Sciatic nerve (tissue), 2 donors: ENCODE measurements around the gene SORCS1. TPM values are rescaled to one million over a fixed set of nuclear protein-coding genes. Genes with fewer than 3 reads are reported as not detected.
A peak's percentile ranks its signal among the peaks of the same experiment; 100 is the strongest.

Experiments used
- ATAC-seq: fragments of 200-7000 bp; cut with Tn5 transposase; one replicate; pipeline ENCODE4 v1.9.1; 2020; ENCODE audit warnings: mild to moderate bottlenecking, moderate library complexity
- DNase-seq: peaks from one replicate; pipeline ENCODE4 v3.0.0-alpha.2; 2020; ENCODE audit warnings: low spot score
- intact Hi-C: fragments of 100-400 bp; cut with DNase I; formaldehyde crosslinking; loops from one replicate; pipeline ENCODE4 v1.14.2; 2022
- total RNA-seq: library from RNA; stranded (reverse); fragmentation: NEBNext Ultra II Directional; extraction: Animal tissue kit (Norgen Biotek cat#: 25700); gene quantifications from one replicate; pipeline ENCODE4 v1.2.1, GENCODE V29; 2021
- donor health status: DM: no; HTN: no; CAD: no.
- donor health status: DM: no; HTN: no; CAD: no.

SORCS1 gene
- total RNA-seq, result 80.5 TPM

DNA sequence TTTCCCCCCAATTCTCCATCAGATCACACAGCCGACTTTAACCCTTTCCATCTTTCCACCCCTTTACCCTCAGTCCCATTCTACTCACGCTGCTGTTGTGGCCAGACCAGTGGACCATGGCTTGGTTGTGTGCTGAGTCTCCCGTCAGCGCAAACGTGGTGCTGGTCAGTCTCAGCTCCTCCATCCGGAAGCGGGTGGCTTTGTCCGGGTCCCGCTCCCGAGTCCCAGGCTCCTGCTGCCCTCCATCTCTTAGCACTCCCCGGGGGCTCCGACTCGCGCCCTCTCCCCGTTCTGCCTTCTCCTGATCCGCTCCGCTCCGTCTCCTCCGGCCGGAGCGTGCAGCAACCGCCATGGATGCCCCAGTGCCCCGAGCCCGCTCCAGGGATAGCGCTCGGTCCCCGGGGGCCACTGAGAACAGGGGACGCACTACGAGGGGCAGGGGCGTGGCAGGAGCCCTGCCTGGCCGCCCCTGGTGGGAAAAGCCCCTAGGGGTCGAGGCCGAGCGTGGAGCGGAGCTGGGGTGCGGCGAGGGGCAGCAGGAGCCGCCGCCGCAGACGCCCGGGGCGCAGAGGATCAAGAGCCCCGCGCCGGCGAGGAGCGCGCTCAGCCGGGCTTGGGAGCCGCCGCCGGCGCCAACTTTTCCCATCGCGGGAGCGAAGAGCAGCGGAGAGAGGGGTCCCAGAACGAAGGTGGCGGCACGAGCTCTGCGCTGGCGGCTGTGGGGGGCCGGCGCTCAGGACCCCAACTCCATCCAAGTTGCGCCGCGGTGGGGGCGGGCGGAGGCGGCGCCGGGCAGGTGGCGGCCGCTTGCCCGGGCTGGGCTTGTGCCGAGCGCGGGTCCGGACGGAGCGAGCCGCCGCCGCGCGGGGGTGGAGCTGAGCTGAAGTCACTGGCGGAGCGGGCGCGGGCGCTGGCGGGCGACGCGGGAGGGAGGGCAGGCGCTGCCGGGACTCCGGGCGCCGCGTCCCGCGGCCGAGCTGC lies at the start of gene SORCS1:
Gene SORCS1, minus strand, starts transcription at position 826 of the 981 bp plus-strand sequence.
- ATAC-seq (peak; percentile 39), DNase-seq (peak; percentile 69)
- intact Hi-C loops, result no loop called here

DNA sequence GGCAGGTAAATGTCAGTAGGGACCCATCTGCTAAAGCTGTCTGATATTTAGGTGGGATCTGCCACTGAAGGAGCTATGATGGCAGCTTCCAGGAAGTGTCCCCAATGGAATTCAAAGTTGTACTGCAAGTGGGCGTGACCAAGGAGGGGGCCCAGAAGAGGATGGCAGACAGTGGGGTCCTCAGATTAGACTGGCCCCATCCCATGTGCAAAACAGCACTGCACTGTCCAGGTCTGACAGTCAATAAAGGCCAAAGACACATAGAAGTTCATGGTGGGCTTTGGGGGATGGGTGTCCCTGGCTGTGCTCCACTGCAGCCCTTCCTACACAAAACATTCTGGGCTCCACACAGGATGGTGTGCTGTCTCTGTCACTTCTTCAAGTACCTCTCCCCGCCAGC lies 49.8 kb upstream of the SORCS1 start:
- DNase-seq (no peak), ATAC-seq (no peak)
- intact Hi-C loops, result loop anchor here (10.0 kb wide), 1 partner anchor 981 kb away; no protein-coding TSS in a partner anchor

DNA sequence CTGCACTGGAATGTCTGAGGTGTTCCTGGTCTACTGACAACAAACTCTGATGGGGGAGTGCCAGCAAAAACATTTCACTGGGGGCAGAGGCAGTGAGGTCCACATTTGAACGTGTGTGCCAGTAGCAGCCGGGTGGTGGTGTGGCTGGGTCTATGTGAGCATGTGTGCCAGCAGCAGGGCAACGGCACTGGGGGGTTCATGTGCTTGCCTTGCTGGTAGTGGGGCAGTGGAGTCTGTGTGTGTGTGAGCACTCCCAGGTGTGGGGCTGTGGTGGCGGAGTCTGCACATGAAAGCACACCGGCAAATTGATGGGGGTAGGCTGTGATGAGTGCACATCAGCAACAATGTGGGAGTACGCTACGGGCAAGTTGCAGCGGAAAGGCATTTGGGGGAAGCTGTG lies 49.4 kb upstream of the SORCS1 start:
- intact Hi-C loops, result loop anchor here (10.0 kb wide), 1 partner anchor 981 kb away; no protein-coding TSS in a partner anchor
- DNase-seq (no peak), ATAC-seq (no peak)

DNA sequence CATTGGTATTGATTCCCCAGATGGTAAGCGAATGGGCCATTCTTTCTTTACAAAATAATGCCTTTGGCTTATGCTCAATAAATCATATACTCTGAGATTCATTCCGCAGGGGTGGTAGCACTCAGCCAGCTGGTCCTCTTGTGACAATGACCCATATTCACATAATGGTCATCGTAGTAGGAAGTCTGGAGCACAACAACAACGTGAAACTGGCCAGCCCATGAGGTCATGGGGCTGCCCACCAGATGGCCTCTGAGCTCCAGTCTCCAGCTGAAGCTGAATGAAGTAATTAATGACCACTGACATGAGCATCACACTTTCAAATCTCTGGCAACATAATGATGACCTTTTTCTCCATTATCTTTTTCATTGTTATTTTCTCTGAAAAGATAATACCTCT lies 42.3 kb upstream of the SORCS1 start:
- ATAC-seq (no peak), DNase-seq (no peak)
- intact Hi-C loops, result no loop called here

DNA sequence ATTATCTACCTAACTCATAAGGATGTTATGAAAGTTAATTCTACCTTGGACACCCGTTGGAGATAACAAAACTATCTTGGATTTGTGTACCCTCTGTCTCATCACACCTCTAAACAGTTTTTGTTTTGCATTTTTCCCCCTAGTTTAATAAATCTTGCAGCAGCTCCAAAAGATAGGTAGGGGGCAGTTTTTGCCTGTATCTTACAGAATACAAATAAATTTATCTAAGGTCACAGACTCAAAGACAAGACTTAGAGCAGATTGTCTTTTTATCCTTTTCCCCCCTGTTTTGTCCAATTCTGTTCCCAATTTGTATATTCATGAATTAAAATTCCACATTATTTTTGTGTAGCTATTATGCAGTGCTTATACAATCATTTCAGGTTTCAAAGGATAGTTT lies 5.0 kb upstream of the SORCS1 start:
- intact Hi-C loops, result no loop called here
- DNase-seq (no peak), ATAC-seq (no peak)

DNA sequence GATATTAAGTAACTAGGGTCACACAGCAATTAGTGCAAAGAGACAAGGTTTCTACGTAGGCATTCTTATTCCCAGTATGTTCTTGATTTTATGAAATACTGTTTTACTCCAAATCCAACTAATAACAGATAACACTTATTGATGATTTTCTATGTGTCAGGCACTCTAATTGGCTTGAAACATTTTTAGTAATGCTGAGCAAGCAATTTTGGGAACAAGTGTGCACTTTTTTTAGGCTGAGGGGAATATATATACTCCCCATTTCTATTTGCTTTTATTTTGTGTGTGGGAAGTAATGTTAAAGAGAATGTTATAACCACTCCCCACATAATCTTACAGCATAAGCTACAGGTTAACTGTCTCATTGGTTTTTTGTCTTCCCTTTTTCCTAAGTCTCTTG lies 4.2 kb upstream of the SORCS1 start:
- DNase-seq (no peak), ATAC-seq (no peak)
- intact Hi-C loops, result no loop called here

DNA sequence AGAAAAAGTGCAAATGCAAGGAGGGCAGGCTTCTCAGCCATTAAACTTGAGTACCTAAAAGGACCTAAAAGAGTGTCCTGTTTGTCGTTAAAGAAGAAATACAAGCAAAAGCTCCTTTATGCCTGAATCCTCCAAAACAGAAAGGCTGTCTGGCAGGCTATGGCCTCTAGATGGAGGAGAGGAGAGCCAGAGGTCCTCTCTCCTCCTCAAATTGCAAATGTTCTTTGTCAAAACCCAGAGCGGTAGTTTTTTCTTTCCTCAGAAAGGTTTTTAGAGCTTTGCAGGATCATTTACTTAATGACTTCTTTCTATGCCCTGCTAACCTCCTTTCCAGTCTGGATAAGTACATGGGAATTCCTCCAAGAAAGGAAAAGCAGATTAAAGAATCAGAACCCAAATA lies 1.9 kb upstream of the SORCS1 start:
- no peak for DNase-seq
- intact Hi-C loops, result no loop called here
- no peak for ATAC-seq

DNA sequence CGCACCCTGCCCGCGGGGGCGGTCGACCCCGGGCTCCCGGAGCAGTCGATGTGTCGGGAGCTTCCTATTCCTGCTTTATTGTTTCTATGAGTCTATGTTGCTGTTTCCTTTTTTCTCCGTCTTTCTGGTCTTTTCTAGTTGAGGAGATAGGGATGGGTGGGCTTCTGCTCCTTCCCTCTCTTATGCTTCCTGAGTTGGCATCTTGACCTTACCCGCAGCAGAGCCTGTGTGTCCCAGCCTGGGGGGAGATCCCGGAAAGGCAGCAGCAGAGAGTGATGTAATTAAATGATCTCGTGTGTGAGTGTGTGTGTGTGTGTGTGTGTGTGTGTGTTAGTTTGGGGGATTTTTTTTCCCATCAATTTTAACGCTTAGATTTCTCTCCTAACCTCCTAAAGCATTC lies 486 bp upstream of the SORCS1 start:
- DNase-seq (no peak), ATAC-seq (no peak)
- intact Hi-C loops, result no loop called here

DNA sequence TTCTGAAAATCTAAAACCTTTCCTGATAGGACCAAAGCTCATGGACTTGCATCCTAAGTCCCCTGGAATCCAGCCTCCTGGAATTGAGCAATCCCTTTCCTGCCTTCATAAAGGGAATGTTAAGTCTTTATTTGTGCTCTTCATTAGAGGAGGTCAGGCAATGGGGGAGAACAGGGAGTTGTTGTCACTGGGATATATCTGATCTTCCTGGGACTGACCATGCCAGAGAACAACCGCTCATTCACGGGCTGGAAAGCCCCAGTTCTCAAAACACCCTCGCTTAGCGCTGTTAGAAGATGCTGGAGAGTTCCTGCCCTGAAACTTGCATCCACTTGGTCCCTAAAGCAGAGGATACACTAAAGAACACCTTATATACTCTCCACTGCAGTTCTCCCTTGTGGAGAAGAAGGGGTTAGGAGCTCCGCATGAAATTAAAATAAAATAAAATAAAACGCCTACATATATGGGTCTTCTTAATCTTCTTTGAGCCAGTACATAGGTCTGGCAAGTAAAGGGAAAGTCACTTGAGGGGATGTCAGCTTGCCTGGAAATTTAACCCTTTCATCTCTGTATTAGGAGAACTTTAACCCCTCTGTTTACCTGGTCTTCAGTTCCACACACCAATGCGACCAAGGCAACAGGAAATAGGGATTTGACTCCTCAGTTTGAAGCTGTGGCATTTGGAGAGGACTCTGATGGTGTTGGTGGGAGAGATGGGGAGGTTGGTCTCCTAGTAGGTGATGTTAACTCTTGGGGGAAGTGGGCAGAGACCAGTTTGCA lies 1.2 kb downstream of the SORCS1 start:
- intact Hi-C loops, result no loop called here
- DNase-seq, result no peak
- peak; percentile 55 for ATAC-seq

DNA sequence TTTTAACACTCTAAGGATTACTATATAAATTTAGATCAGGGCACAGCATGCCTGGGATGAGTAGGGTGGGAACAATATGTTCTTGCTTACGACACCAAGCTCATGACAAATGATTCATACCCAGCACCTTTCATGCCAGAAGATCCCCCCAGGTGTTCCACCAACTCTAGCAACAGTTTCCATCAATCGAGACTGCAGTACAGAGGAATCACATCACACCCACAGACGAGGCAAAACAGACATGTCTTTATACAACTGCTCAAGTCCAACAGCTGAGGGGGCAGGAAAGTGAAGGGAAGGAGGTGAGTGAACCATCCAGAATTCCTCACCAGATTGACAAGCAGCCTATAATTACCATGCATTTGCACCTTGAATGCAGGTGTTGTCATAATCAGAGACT lies 3.6 kb downstream of the SORCS1 start:
- DNase-seq (no peak), ATAC-seq (no peak)
- intact Hi-C loops, result no loop called here

DNA sequence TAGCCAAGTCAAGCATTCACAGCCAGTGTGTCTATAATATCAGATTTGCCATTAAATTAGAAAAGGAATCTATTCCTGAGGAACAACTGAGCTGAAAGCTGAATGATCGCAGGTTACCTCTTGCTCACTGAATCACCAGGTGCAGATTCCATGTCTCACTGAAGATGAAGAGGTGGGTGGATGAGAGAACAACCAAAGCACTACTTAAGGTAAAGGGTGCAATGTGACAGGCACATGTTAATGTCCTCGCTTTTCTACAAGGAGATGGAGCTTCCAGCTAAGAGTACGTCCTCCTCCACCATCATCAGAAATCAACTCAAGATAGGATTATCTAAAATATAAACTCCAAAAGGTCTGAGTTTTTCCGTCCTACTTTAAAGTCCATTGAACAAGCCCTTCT lies 4.6 kb downstream of the SORCS1 start:
- no peak for ATAC-seq
- DNase-seq, result no peak
- intact Hi-C loops, result no loop called here

DNA sequence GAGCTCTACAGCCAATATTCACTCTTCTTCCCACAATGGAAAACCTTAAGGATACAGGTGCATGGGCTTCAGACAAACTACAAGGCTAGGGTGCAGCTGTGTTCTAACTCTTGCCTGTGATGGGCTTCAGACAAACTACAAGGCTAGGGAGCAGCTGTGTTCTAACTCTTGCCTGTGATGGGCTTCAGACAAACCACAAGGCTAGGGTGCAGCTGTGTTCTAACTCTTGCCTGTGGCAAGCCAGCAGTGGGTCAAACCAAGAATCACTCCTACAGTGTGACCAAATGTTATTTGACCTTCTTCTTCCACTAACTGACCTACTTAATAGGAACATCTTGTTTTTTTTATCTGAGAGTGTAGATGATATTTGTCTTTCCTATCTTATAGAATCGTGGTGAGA lies 7.4 kb downstream of the SORCS1 start:
- DNase-seq (no peak), ATAC-seq (no peak)
- intact Hi-C loops, result no loop called here

DNA sequence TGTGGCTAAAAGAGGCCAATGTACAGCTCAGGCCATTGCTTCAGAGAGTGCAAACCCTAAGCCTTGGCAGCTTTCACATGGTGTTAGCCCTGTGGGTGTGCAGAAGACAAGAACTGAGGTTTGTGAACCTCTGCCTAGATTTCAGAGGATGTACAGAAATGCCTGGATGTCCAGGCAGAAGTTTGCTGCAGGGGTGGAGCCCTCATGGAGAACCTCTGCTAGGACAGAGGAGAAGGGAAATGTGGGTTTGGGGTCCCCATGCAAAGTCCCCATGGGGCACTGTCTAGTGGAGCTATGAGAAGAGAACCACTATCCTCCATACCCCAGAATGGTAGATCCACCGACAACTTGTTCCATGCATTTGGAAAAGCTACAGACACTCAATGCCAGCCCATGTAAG lies 12.4 kb downstream of the SORCS1 start:
- ATAC-seq (no peak), DNase-seq (no peak)
- intact Hi-C loops, result no loop called here

DNA sequence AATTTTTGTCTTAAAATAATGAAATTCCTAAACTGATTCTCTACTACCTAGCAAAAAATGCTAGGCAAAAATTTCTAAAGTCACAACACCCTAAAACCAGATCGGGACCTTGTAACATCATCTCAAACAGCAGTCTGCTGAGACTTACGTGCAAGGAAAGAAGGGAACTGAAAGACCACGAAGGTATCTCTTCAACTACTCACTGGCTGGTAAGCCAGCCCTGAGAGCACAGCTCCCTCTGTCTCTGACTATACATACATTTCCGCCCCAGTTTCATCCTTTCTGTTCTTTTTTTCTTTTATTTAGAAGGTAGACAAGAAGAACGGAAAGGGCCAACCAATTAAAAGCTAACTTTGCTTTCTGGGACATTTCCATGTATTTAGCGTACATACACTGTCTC lies 15.6 kb downstream of the SORCS1 start:
- DNase-seq (no peak), ATAC-seq (no peak)
- intact Hi-C loops, result loop anchor here (5.0 kb wide), 1 partner anchor 107 kb away; no protein-coding TSS in a partner anchor

DNA sequence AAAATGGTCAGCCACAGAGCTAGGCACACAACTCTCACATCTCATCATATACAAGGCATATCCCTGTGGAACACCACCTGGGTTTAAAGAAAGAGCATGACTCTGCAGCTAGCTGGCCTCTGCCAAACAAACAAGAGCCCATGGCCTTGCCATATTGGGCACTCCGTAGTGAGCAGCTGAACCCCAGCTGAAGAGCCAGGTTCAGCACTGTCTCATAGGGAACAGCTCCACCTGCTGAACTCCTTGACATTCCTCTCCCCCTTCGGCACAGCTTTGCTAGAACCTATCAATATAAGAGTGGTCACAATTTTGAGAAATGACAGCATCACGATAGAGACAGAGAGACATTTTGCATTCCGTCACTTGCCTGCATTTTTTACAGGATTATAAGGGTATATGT lies 20.0 kb downstream of the SORCS1 start:
- no peak for ATAC-seq
- DNase-seq, result no peak
- intact Hi-C loops, result no loop called here

DNA sequence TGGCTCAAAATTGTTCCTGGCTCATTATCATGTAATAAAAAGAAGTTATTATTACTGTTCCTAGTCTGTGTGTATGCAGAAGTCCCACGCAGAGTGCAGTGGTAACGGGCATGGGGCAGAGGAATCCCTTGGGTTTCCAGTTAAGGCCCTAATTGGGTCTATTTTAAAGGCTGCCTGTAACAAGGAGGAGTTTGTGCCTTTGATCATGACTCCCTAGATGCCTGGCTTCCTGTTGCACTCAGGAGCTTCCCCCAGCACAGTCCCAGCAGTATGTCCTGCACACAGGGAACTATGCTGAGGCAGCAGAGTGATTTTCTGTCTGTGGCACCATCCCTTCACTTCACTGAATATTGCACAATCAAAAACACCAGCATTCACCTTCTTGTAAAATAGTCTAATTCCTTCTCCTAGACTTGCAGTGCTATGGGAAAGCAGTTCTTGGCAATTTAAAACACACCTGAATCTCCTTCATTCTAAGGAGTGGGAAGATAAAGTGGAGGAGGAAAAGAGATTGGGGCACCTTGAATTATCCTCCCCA lies 22.9 kb downstream of the SORCS1 start:
- DNase-seq, result no peak
- intact Hi-C loops, result no loop called here
- peak; percentile 44 for ATAC-seq

DNA sequence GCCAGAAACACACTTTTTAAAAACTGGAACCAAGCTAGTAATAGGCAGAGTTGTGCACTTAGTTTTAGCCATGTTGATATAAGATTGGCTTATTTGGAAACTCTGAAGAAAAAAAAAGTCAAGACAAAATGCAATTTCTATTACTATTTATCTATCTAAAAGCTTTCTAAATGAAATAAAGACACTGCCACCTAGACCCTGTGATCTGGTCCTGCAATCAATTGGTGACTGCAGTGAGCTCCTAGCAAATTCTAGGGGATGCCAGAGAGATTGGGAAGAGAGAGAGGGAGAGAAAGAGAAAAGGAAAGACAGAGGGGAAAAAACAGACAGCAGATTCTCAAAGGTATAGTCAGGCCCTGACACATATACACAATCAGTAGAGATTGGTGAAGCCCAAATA lies 25.3 kb downstream of the SORCS1 start:
- intact Hi-C loops, result no loop called here
- ATAC-seq (no peak), DNase-seq (no peak)

DNA sequence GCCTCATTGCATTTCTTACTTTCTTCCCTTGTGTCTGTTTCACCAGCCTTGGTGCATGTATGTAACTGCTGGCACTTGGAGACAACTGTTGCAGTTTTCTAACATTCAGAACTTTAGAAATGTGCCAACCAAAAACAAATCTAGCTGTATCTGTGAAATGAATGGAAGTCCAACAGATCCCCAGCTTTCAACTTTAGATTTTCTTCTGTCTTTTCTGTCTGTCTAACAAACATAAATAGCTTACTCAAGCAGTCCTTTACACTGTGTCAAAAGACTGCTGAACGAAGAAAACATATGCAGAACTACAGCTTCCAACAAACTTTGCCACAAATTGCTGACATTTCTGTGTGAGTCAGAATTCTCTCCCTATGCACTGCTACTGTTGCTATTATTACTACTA lies 30.9 kb downstream of the SORCS1 start:
- no peak for DNase-seq

DNA sequence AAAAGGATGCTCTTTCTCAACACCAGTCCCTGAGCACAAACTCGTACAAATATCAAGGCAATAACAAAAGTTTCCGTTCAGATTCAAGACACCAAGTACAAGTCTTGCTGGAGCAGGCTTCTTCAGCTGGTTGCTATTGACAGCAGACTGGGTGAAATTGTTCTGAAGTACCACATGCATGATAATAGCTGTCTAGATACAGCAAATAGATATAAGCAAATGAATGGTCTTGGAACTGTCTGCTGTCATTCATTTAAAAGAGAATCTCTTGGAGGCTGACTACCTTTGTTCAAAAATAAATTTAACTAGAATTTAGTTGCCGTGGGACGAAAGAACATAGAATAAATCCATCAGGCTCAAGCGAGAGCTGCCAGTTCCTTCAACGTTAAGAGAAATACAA lies 35.5 kb downstream of the SORCS1 start:
- ATAC-seq, result no peak
- intact Hi-C loops, result no loop called here
- DNase-seq, result no peak

More for the DNA sequence above, 30.9 kb downstream of the SORCS1 start:
- ATAC-seq, result peak; percentile 28
- intact Hi-C loops, result no loop called here
